Sigmoid colon (tissue), 7 donors: ENCODE results near the gene MAD1L1. TPM values are rescaled to one million over a fixed set of nuclear protein-coding genes. Genes with fewer than 3 reads are reported as not detected.

ENCODE experiments used
- DNase-seq: peaks from one replicate; pipeline ENCODE4 v3.0.0-alpha.2; 2019
- H3K27ac ChIP-seq, 4 donors: fragments of 200-600 bp; sonication (generic); one replicate each; pipeline ENCODE4 v1.5.1; 2016 to 2019; ENCODE audit warnings: mild to moderate bottlenecking in 1 of 4
- H3K27me3 ChIP-seq, 3 donors: fragments of 200-600 bp; sonication (generic); one replicate each; pipeline ENCODE4 v1.5.1; 2019; ENCODE audit warnings: mild to moderate bottlenecking in 1 of 3
- H3K36me3 ChIP-seq, 4 donors: fragments of 200-600 bp; sonication (generic); one replicate each; pipeline ENCODE4 v1.5.1; 2016 to 2019
- H3K4me1 ChIP-seq, 4 donors: fragments of 200-600 bp; sonication (generic); one replicate each; pipeline ENCODE4 v1.5.1; 2017 to 2019
- H3K4me3 ChIP-seq, 4 donors: fragments of 200-600 bp; sonication (generic); one replicate each; pipeline ENCODE4 v1.5.1; 2017 to 2019; ENCODE audit warnings: mild to moderate bottlenecking in 2 of 4, moderate library complexity in 1 of 4
- H3K9me3 ChIP-seq, 4 donors: fragments of 200-600 bp in 3 of 4; sonication (generic) in 3 of 4; one replicate each; pipeline versions ENCODE4 v1.5.1 to v1.6.1; 2013 to 2019
- EP300 ChIP-seq, 4 donors: sonication (generic); formaldehyde crosslinking; IDR thresholded peaks; one replicate each; pipeline ENCODE4 v1.6.1; 2017; ENCODE audit warnings: antibody characterized with exemption in 4 of 4
- POLR2A ChIP-seq, 2 donors: fragments of 450-650 bp; IDR thresholded peaks; one replicate each; pipeline ENCODE4 v1.6.1; 2016; ENCODE audit warnings: antibody characterized with exemption in 2 of 2, mild to moderate bottlenecking in 2 of 2, moderate library complexity in 2 of 2
- POLR2AphosphoS5 ChIP-seq, 4 donors: sonication (generic); formaldehyde crosslinking; IDR thresholded peaks; one replicate each; pipeline ENCODE4 v1.6.1; 2017; ENCODE audit warnings: antibody characterized with exemption in 4 of 4
- WGBS, 2 donors: extraction: QIAGEN DNeasy Blood & Tissue Kit; methylation state at CpG; one replicate each; pipeline ENCODE4 v1.1.7; 2013; 5-methylcytosine and 5-hydroxymethylcytosine counted together
- intact Hi-C: fragments of 100-400 bp; cut with DNase I; formaldehyde crosslinking; loops from one replicate; pipeline ENCODE4 v1.15.1; 2023
- polyA plus RNA-seq, 3 donors: library from polyadenylated mRNA; stranded (reverse); fragments of 200-250 nt; gene quantifications; one replicate each; pipeline ENCODE4 v1.2.3, GENCODE V29; 2013
- total RNA-seq, 4 donors: library from RNA; depleted of rRNA; stranded (reverse); fragments of >200 nt; gene quantifications; one replicate each; pipeline ENCODE4 v1.1.0, GENCODE V29; 2016
- TF ChIP-seq, protein P1 (sequence below), 4 experiments: fragments of 450-650 bp in 3 of 4; fragments of 200-600 bp in 1 of 4; IDR thresholded peaks; one replicate each; pipeline ENCODE4 v1.5.1; 2016 to 2019; ENCODE audit warnings: antibody characterized with exemption in 4 of 4, mild to moderate bottlenecking in 3 of 4, moderate library complexity in 2 of 4
- donor health status: healthy with polysubstance abuse.
- donor health status: Bipolar disorder and iron deficiency.
- donor health status: healthy.

MAD1L1 gene
- total and polyA plus RNA-seq, 7 donors = 10.2 to 38.4 (median 20.6) TPM

DNA sequence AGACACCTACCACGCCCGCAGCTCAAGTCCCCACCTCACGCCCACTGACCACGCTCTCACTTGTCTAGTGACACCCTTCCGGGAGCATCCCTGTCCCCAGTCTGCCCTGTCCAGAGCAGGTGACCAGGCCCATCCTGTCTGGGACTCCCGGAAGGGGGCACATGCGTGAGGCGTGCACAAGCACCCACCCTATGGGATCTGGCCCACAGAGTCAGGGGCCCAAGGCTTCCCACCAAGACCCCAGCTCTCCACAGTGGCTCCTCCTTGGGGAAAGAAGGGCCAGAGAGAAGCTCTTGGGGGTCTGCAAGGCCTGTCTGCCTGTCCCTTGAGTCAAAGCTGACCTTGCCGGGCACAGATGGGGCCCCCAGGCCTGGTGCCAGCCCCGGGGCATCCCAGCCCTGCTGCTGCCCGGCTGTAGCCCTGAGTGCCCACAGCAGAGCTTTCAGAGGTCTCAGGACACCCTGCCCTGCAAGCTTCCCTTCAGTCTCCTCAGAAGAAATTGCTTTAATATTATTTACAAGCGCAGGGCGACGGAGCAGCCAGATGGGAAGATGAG is 367.7 kb downstream of the MAD1L1 start:
- H3K9me3 ChIP-seq = no peaks in the 10 kb centered on the region
- no peaks in the 10 kb centered on the region for H3K4me1 ChIP-seq
- intact Hi-C loops = no loop called here
- WGBS, 2 donors = 95 to 97% methylated on average over 14 of the region's 14 CpGs
- no peak overlapping the region for H3K4me3 ChIP-seq
- TF ChIP-seq POLR2AphosphoS5 (IDR thresholded peaks at IDR 0.05) (no peak), POLR2A (IDR thresholded peaks at IDR 0.05) (no peak), EP300 (IDR thresholded peaks at IDR 0.05) (no peak)
- TF ChIP-seq, protein P1, sequence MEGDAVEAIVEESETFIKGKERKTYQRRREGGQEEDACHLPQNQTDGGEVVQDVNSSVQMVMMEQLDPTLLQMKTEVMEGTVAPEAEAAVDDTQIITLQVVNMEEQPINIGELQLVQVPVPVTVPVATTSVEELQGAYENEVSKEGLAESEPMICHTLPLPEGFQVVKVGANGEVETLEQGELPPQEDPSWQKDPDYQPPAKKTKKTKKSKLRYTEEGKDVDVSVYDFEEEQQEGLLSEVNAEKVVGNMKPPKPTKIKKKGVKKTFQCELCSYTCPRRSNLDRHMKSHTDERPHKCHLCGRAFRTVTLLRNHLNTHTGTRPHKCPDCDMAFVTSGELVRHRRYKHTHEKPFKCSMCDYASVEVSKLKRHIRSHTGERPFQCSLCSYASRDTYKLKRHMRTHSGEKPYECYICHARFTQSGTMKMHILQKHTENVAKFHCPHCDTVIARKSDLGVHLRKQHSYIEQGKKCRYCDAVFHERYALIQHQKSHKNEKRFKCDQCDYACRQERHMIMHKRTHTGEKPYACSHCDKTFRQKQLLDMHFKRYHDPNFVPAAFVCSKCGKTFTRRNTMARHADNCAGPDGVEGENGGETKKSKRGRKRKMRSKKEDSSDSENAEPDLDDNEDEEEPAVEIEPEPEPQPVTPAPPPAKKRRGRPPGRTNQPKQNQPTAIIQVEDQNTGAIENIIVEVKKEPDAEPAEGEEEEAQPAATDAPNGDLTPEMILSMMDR (IDR thresholded peaks at IDR 0.05) = no peak
- H3K27me3 ChIP-seq = no peaks in the 10 kb centered on the region
- H3K36me3 ChIP-seq = no peaks in the 10 kb centered on the region
- DNase-seq = no peak
- H3K27ac ChIP-seq = no peak overlapping the region

DNA sequence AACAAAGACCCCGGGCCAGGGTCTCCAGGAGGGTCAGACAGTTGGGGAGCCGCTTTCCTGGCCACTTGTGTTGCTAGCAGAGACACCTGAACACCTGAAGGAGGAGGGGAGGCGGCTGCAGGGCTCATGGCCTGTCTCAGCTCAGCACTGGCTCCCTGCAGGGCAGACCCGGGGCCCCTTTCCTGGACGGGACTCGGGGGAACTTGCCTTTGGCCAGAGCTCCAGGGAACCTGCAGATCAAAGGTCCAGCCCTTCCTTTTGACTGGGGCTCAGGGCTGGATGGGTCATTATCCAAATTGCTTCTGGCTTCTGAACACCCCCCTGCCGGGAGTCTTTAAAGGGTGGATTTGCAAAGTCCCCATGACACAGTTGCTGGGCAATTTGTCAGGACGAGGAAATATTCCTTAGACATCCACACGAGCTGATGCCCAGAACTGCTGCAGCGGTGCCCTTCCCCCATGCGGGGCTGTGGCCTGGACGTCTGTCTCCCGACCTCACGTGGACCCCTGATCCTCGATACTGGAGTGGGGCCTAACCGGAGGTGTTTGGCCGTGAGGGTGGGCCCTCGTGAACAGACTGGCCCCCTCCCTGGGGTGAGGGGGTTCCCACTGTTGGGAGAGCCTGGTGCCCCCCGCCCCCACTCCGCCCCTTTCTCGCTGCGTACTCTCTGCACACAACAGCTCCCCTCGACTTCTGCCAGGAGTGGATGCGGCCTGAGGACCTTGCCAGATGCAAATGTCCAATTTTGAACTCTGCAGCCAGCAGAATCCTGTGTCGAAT is 368.4 kb downstream of the MAD1L1 start:
- Histone ChIP-seq H3K4me1 (no peaks in the 10 kb centered on the region), H3K27me3 (no peaks in the 10 kb centered on the region), H3K9me3 (no peaks in the 10 kb centered on the region), H3K36me3 (no peaks in the 10 kb centered on the region), H3K27ac (no peak overlapping the region), H3K4me3 (no peak overlapping the region)
- intact Hi-C loops = no loop called here
- no peak for DNase-seq
- WGBS, 2 donors = 89 to 91% methylated on average over 25 of the region's 25 CpGs
- TF ChIP-seq, protein P1 (IDR thresholded peaks at IDR 0.05) = no peak
- no peak for TF ChIP-seq EP300 (IDR thresholded peaks at IDR 0.05)
- no peak for TF ChIP-seq POLR2AphosphoS5 (IDR thresholded peaks at IDR 0.05)
- TF ChIP-seq POLR2A (IDR thresholded peaks at IDR 0.05) = no peak

- H3K27ac ChIP-seq = no peak overlapping the region
- no peaks in the 10 kb centered on the region for H3K36me3 ChIP-seq
- no peaks in the 10 kb centered on the region for H3K9me3 ChIP-seq
- H3K4me3 ChIP-seq = no peak overlapping the region
- H3K27me3 ChIP-seq = no peaks in the 10 kb centered on the region
- no peaks in the 10 kb centered on the region for H3K4me1 ChIP-seq
- intact Hi-C loops = no loop called here
- WGBS, 2 donors = 92% methylated on average over 40 of the region's 40 CpGs
- TF ChIP-seq EP300 (IDR thresholded peaks at IDR 0.05) (no peak), POLR2A (IDR thresholded peaks at IDR 0.05) (no peak), POLR2AphosphoS5 (IDR thresholded peaks at IDR 0.05) (no peak)
- DNase-seq = no peak
These were observed 369.4 kb downstream of the MAD1L1 start for GRCh38 chr7:1863091-1863900.

DNA sequence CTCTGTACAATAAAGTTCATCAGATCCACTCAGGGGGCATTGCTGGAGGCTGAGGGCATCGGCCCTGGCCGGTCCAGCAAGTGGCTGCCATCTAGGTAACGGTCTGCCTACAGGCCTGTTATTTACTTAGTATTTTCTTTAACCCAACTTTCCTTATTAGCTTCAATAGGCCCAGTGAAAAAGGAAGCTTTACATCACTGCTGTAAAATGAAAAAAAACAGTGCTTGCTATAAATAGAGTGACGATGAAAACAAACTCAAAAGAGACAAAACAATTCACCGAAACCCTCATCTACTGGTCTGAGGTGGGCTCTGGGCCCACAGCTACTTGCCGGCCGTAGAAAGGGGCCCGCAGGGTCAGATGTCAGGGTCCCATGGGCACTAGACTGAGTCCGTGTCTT is 370.2 kb downstream of the MAD1L1 start:
- H3K4me3 ChIP-seq = no peak overlapping the region
- H3K27me3 ChIP-seq = no peaks in the 10 kb centered on the region
- H3K27ac ChIP-seq = no peak overlapping the region
- DNase-seq = no peak
- WGBS, 2 donors = 65 to 86% methylated on average over 9 of the region's 9 CpGs
- no peaks in the 10 kb centered on the region for H3K4me1 ChIP-seq
- H3K9me3 ChIP-seq = no peaks in the 10 kb centered on the region
- intact Hi-C loops = no loop called here
- no peaks in the 10 kb centered on the region for H3K36me3 ChIP-seq
- TF ChIP-seq EP300 (IDR thresholded peaks at IDR 0.05) (no peak), POLR2AphosphoS5 (IDR thresholded peaks at IDR 0.05) (no peak), POLR2A (IDR thresholded peaks at IDR 0.05) (no peak)
- TF ChIP-seq, protein P1 (IDR thresholded peaks at IDR 0.05) = no peak
